NCI-H69 (cell line): Measurements from ENCODE around the gene LRRC45.

Experiments
- DNase-seq: peaks from one replicate; lab custom pipeline; 2025; lab: John Stamatoyannopoulos, UW

Gene LRRC45

DNA sequence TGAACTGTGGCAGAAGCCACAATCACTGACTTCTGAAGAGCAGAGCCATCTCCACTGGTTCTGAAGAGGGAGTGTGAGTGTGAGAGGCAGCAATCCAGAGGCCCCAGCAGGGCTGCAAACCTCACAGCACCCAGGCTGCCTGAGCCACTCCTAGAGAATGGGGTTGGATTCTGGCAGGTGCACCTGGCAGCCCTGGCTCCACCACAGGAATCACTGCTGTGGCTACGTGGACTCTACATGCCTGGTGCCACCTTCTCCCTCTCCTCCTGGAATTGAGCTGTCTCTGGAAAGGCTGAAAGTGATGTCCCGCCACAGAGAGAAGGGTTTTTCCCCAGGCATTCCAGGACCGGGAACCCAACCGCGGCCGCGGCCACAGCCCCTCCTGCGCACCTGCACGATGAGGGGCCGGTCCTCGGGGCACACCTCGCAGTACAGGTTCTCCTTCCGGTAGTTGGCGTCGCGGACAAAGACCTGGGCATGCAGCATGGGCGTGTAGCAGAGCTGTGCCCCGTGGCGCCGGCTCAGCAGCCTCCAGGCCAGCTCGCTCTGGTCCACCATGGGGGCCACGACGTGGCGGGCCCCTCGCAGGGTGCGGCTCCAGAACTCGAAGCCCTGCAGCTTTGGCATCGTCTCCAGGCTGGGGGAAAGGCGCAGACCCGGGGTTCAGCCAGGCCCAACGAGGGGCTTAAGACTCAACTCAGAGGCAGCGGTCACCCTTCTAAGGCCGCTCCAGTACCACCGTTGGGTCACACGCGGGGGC lies 41.5 kb downstream of the LRRC45 start:
- DNase-seq: peak; percentile 37

DNA sequence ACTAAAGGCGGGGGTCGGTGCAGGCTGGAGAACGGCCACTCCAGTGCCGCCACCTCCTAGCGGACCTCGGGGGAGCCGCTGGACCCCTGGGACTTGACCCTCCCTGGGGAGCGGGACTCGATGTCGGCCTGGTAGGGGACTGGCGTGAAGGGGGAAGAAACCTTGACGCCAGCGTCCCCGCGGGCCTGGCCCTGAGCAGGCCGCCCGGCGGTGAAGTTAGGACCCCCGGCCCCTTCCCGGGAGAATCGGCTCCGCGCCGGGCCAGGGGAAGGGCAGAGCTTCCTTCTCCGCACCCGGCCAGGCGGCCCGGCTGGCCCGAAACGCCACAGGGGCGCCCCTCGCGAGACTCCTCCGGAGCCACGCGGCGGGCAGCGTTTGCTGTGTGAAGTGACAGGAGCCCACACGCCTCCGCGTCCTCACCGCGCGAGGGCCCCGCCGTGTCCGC lies 42.1 kb downstream of the LRRC45 start:
- DNase-seq: peak; percentile 58

DNA sequence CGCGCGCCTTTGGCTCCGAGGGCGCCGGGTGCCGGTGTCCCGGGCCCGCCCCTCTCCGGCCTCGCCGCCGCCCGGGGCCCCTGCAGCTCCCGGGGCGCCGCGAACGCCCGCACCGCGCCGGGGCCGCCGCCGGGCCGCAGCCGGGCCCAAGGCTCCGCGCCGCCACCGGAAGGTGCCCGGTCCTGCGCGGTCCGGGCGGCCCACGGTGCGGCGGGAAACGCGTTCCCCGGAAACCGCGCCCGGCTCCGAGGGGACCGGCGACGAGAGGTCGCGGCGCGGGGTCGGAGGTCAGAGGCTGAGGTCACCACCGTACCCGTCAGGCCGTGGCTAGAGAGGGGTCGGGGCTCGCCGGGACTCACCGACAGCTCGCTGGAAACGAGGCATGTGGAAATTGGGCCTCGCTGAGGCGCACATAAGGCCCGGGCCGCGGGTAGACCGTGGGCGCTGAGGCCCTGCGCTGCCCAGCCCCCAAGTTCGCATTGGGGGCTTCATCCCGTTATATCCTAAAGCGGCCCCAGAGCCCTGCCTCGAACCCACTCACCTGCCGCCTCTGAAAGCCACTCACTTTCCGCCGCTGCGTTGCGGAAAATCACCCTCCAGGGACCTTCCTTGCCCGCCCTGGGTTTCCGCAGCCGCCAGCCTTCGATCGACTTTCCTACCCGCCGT lies 42.7 kb downstream of the LRRC45 start, which contains the start of gene DUS1L:
TSS of gene DUS1L (minus strand) at position 167 of the 666 bp plus-strand sequence. CDS start 745 bp downstream, outside the sequence.
- peak; percentile 76 for DNase-seq

DNA sequence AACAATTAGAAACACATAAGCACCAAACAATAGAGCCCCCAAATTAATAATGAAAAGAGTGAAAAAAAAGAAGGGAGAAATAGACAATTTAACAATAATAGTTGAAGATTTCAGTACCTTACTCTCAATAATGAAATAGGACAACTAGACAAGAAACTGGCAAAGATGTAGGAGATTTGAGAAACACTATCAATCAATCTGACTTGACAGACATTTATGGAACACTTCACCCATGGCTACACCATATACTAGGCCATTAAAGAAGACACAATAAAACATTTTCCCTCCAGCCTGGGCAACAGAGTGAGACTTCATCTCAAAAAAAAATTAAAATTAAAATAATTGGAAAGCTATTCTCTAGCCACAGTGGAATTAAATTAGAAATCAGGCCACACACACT lies 47.5 kb downstream of the LRRC45 start:
- no peak for DNase-seq

DNA sequence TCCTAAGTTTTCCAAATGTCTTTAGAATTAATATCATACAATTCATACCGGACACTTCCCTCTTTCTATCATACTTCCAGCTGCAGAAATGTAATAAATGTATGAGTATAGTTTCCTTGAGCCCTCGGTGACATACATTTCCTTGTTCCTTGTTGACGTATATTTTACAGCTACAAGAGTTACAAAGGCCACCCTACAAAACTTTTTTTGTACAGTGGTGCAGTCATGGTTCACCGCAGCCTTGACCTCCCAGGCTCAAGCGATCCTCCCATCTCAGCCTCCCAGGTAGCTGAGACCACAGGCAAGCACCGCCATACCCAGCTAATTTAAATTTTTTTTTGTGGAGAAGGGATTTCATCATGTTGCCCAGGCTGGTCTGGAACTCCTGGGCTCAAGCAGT lies 49.7 kb downstream of the LRRC45 start:
- no peak for DNase-seq

DNA sequence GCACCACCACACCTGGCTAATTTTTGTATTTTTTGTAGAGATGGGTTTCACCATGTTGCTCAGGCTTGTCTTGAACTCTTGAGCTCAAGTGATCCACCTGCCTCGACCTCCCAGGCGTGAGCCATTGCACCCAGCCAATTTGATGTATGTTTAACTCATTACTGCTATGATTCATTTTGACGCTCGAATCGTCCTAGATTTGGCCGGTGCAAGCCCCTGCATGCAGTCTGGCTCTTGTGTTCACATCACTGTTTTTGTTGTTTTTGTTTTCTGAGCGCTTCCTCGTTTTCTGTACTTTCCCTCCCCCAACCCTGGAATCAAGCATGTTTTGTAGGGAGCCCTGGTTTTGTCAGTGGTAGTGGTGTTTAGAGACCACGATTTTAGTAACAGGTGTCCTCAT lies 50.3 kb downstream of the LRRC45 start:
- no peak for DNase-seq

DNA sequence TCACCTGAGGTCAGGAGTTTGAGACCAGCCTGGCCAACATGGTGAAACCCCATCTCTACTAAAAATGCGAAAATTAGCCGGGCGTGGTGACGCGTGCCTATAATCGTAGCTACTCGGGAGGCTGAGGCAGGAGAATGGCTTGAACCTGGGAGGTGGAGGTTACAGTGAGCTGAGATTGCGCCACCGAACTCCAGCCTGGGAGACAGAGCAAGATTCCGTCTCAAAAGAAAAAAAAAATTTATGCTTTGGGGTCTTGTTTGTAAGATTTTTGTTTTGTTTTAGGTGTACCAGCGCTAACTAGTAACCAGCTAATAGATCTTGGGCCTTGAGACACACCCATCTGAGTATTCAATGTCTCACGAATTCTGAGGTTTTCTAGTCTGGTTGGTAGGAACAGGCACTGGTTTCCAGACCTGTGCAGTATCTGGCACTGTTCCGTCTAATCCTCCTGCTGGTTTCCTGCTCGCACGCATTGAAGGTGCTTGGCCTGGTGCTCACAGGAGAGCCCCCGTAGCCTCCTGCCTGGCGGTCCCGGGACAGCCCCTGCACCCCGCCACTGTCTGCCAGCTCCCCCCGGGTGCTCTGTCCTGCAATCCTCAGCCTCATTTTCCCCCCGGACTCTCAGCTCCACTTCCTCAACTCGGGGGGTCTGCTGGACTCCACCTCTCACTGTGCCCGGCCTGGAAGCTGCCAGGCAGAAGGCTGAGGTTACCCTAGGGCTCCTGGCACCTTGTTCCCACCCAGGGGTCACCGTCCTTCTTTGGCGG lies 53.1 kb downstream of the LRRC45 start:
- no peak for DNase-seq

DNA sequence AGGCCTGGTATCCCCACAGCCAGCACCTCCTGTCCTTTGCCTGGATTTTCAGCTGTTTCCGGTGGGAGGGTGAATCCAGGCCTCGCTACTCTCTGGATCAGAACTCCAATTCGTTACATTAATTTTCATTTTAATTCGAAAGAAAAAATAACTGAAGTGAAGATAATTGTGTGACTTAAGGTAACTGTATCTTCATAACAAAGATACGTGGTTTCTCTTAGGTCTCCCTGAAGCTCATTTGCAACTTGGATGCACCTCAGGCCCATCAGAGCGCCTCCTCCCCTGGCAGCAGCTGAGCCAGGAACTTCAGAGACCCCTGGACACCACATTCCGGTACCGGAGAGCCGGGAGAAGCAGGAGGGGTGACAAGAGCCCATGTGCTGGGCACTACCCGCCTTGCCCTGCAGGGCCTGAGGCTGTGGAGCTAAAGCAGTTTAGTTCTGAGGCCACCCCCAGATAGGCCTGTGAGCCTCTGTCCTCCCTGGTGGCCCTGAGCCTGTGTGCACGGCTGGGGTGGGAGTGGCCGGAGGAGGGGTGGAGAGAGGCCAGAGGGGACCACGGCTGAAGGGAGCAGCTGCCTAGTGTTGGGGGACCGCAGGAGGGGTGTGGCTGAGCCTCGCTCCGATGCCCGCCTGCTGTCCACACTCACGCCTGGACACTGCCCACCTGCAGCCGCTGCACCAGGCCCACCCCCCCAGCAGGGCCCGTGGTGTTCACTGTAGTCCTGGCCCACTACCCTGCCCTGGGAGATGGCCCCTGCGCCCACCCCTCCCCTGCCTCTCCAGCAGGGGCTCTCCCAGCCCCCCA lies 53.9 kb downstream of the LRRC45 start:
- no peak for DNase-seq

DNA sequence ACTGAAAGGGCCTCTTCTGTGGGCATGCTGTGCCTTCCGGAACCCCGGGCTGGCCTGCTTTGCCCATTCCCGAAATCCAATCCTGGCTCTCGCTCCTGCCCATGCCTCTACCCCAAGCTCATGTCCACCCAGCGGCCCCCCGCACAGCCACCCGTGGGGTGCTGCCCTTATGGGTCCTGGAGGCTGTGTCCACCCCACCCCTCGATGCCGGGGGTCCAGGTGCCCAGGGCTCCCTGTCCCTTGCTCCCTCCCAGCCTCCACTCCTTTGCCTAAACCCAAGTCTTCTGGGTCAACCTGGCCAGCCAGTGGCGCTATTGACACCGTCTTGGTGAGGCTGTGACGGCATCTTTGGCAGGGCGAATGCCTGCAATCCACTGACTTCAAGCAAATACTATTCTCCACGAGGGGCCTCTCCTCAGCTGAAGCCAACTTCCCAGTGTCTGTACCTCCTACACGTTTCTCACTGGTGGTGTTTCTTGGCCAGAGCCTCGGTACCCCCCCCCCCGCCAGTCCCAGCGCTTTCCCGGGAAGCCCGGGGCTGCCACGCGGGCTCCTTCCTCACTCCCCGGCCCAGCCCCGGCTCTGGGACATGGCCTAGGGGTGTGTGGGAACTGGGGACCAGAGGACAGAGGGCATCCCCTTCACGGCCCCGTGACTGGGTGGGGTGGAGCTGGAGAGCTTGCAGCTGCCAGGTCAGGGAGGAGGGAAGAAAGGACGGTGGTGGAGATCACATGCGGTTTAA lies 54.7 kb downstream of the LRRC45 start:
- DNase-seq: peak; percentile 21

DNA sequence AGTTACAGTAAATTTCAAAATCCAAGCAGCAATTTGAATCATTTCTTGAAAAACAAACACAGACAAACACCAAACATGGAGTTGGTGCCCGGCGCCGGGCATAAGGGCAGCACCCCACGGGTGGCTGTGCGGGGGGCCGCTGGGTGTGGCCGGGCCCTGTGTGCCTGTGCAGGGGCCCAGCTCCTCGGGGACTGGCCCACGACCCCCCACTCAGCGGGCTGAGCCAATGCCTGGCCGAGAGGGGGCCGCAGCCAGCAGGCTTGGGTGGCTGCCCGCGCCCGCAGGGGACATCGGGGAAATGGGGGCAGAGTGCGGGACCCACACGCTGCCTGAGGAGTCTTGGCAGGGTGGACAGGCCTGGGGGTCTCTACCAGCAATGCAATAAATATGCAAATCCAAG lies 55.3 kb downstream of the LRRC45 start:
- DNase-seq: no peak

DNA sequence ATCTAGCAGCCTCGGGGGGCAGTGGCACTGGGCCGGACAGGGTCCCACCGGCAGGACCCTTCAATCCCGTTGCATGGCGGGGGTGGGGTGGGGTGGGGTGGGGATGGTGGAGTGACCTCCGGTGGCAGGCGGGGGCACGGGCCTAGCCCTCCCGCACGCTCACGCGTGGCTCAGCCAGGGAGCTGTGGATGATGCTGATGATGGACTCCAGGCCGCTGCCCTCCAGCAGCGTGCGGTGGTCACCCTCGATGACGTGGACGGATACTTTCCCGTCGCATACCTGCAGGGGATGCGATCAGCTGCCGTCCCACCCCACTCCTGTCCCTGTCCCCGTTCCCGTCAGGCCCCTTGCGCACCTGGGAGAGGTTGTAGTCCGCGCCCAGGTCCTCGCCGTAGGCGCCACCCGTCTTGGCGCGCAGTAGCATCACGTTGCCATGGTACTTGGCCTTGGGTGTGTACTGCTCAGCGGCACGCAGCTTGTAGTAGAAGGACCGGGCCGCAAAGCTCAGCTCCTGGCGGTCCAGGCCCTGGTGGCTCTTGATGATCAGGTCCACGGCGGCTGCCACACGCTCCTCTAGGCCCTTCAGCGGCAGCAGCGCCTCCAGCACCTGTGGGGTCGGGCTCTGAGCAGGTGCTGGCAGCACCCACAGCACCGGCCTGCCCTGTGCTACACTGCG lies 56.0 kb downstream of the LRRC45 start:
- DNase-seq: no peak

DNA sequence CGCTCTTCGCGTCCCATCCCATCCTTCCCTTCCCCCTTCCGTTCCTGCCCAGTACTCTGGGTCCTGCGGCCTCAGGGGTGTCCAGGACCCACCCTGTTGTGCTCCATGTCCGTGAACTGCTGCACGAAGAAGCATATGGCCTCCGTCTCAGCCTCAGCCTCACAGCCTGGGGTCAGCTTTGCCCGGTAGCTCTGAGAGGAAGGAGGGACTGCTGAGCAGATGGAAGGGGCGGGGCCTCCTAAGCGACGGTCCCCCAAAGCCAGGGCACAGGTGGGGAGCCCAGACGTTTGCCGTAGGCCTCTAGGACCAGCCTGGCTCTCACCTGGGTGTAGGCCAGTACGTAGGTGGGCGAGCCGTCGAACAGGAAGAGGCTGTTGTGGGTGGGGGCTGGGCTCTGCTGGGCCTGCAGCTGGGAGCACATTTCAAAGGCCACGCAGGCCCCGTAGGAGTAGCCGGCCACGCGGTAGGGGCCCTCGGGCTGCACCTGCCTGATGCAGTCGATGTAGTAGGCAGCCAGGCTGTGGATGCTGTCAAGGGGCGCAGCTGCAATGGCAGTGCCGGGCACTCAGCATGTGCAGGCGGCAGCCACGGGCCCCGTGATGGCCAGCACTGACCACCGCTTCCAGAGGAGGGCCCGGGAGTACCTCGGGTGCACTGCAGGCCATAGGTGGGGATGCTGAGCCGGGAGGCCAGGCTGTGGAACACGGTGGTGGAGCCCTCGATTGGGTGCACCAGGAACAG lies 57.1 kb downstream of the LRRC45 start:
- DNase-seq: no peak
